Activated T-helper 9 cell treated with anti-CD3 and anti-CD28 coated beads, Interleukin-2, amount 50 U/mL, for 16 hours (primary cell): ENCODE measurements around the gene ZNF469.

Experiments used
- DNase-seq: peaks from one replicate; pipeline ENCODE4 v3.0.0-alpha.2; 2020; ENCODE audit warnings: low read depth

Gene ZNF469

DNA sequence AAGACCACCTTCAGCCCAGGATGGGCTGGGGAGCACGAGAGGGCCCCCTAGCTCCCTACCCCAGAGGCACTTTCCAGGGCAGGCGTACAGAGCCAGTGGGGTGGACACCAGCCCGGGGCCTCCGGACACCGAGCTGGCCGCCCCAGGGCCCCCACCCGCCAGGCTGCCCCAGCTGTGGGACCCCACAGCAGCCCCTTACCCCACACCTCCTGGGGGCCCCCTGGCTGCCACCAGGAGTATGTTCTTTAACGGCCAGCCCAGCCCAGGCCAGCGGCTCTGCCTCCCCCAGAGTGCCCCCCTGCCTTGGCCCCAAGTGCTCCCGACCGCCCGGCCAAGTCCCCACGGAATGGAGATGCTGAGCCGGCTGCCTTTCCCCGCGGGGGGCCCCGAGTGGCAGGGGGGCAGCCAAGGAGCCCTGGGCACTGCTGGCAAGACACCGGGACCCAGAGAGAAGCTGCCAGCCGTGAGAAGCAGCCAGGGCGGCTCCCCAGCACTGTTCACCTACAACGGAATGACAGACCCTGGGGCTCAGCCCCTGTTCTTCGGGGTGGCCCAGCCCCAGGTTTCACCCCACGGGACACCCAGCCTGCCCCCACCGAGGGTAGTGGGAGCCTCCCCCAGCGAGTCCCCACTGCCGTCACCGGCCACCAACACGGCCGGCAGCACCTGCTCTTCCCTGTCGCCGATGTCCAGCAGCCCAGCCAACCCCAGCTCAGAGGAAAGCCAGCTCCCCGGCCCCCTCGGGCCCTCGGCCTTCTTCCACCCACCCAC is 46.0 kb downstream of the ZNF469 start:
- no peak for DNase-seq

DNA sequence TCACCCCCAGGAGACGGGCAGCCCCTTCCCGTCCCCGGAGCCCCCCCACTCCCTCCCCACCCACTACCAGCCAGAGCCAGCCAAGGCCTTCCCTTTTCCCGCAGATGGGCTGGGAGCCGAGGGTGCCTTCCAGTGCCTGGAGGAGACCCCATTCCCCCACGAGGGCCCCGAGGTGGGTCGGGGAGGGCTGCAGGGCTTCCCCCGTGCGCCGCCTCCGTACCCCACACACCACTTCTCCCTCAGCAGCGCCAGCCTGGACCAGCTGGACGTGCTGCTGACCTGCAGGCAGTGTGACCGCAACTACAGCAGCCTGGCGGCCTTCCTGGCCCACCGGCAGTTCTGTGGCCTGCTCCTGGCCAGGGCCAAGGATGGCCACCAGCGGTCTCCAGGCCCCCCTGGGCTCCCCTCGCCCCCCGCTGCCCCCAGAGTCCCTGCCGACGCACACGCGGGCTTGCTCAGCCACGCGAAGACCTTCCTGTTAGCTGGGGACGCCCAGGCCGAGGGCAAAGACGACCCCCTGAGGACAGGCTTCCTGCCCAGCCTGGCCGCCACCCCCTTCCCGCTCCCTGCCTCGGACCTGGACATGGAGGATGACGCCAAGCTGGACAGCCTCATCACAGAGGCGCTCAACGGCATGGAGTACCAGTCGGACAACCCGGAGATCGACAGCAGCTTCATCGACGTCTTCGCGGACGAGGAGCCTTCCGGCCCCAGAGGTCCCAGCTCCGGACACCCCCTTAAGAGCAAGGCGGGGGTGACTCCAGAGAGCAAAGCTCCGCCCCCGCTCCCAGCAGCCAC is 46.8 kb downstream of the ZNF469 start:
- DNase-seq: no peak

DNA sequence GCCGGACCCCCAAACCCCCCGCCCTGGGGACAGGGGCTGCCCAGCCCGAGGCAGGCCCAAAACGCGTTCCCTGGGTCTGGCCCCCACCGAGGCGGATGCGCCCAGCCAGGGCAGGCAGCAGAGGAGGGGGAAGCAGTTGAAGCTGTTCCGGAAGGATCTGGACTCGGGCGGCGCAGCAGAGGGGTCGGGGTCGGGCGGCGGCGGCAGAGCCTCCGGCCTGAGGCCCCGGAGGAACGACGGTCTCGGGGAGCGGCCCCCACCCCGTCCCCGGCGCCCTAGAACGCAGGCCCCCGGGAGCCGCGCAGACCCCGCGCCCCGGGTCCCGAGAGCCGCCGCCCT is 47.4 kb downstream of the ZNF469 start:
- no peak for DNase-seq

DNA sequence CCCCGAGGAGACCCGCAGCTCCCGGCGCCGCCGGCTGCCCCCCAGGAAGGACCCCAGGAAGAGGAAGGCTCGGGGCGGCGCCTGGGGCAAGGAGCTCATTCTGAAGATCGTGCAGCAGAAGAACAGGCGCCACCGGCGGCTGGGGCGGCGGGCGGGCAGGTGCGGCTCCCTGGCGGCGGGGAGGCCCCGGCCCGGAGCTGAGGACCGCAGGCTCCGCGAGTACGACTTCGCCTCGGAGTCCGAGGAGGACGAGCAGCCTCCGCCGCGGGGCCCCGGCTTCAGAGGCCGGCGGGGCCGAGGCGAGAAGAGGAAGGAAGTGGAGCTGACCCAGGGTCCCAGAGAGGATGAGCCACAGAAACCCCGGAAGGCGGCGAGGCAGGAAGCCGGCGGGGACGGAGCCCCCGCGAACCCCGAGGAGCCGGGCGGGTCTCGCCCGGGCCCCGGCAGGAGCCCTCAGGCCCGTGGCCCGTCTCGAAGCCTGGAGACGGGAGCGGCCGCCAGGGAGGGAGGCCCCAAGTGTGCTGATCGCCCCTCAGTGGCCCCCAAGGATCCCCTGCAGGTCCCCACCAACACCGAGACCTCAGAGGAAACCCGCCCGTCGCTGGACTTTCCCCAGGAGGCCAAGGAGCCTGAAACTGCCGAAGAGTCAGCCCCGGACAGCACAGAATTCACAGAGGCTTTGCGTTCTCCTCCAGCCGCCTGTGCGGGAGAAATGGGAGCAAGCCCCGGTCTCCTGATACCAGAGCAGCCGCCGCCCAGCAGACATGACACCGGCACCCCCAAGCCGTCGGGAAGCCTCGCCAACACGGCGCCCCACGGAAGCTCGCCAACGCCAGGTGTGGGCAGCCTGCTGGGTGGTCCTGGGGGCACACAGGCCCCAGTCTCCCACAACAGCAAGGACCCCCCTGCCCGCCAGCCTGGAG is 48.0 kb downstream of the ZNF469 start:
- DNase-seq: peak; percentile 18

DNA sequence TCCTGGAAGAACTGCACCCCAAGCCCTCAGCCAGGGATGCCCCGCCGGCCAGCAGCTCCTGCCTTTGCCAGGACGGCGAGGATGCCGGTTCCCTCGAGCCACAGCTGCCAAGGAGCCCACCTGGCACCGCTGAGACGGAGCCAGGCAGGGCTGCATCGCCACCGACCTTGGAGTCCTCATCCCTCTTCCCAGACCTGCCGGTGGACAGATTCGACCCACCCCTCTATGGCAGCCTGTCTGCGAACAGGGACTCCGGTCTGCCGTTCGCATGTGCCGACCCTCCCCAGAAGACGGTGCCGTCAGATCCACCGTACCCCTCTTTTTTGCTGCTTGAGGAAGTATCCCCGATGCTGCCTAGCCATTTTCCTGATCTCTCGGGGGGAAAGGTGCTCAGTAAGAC is 48.9 kb downstream of the ZNF469 start:
- no peak for DNase-seq

DNA sequence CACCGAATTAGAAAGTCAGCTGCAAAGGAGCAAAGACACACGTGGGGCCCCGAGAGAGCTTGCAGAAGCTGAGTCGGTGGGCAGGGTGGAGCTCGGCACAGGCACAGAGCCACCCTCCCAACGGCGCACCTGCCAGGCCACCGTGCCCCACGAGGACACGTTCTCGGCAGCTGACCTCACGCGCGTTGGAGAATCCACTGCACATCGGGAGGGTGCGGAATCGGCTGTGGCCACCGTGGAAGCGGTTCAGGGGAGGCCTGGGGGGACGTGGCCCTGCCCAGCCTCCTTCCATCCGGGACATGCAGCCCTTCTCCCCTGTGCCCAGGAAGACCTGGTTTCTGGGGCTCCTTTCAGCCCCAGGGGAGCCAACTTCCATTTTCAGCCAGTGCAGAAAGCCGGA is 49.4 kb downstream of the ZNF469 start:
- no peak for DNase-seq
